H1 (cell line): Measurements from ENCODE around the gene TFB1M. TPM values are rescaled to one million over a fixed set of nuclear protein-coding genes. Genes with fewer than 3 reads are reported as not detected.

Experiments used
- CTCF ChIA-PET: fragments of 300-600 bp; sonication (Branson Sonifier 250); formaldehyde crosslinking; loops from one replicate; lab custom pipeline; 2021; ENCODE audit not compliant: partially characterized antibody; lab: Charles Lee
- POLR2A ChIA-PET: fragments of 300-600 bp; sonication (Branson Sonifier 250); formaldehyde crosslinking; loops from one replicate; lab custom pipeline; 2021; ENCODE audit warnings: inconsistent platforms; ENCODE audit not compliant: partially characterized antibody; lab: Charles Lee
- DNase-seq, 2 experiments: peaks; one replicate each; pipeline versions ENCODE4 v3.0.0 to v3.0.0-alpha.2; 2010 to 2022; ENCODE audit warnings: low spot score in 2 of 2, low read depth in 1 of 2, mixed read lengths in 1 of 2
- FAIRE-seq: peaks from 2 replicates; lab custom pipeline; 2011; peaks lifted over from hg19 to GRCh38; lab: Jason Lieb, UNC
- H2AFZ ChIP-seq: 2 replicates; pipeline ENCODE4 v1.8.1; 2012; ENCODE audit warnings: low read length, inconsistent platforms
- H2AK5ac ChIP-seq: 2 replicates; pipeline ENCODE4 v1.6.1; 2013; ENCODE audit warnings: low read depth, low read length
- H2BK120ac ChIP-seq: replicated peaks from 2 replicates; pipeline ENCODE3; 2013; ENCODE audit warnings: low read depth, low read length, inconsistent platforms
- H2BK12ac ChIP-seq: 2 replicates; pipeline ENCODE4 v1.6.1; 2013; ENCODE audit warnings: low read depth, low read length
- H2BK15ac ChIP-seq: 2 replicates; pipeline ENCODE4 v1.6.1; 2013; ENCODE audit warnings: low read length
- H2BK20ac ChIP-seq: 2 replicates; pipeline ENCODE4 v1.6.1; 2013; ENCODE audit warnings: low read length
- H2BK5ac ChIP-seq: 2 replicates; pipeline ENCODE4 v1.6.1; 2013; ENCODE audit warnings: low read depth, low read length
- H3K14ac ChIP-seq: 2 replicates; pipeline ENCODE4 v1.6.1; 2013; ENCODE audit warnings: inconsistent platforms; ENCODE audit not compliant: insufficient read length
- H3K18ac ChIP-seq: 2 replicates; pipeline ENCODE4 v1.6.1; 2013; ENCODE audit warnings: low read length; ENCODE audit errors: extremely low read depth
- H3K23ac ChIP-seq: 2 replicates; pipeline ENCODE4 v1.6.1; 2013; ENCODE audit warnings: inconsistent platforms; ENCODE audit not compliant: insufficient read length
- H3K23me2 ChIP-seq: 2 replicates; pipeline ENCODE4 v1.6.1; 2013; ENCODE audit warnings: low read depth, low read length
- H3K27ac ChIP-seq: 2 replicates; pipeline ENCODE4 v1.6.1; 2011; ENCODE audit warnings: low read depth, low read length, inconsistent platforms
- H3K27me3 ChIP-seq, 4 experiments: replicated peaks in 1 of 4; 1 replicate in 1 of 4; 2 replicates in 3 of 4; pipeline versions ENCODE4 v1.6.1 to v1.8.1; 2011 to 2013; ENCODE audit warnings: low read length in 3 of 4, mild to moderate bottlenecking in 3 of 4, inconsistent platforms in 2 of 4, mixed read lengths in 2 of 4, moderate library complexity in 1 of 4; ENCODE audit not compliant: control insufficient read depth in 3 of 4, insufficient read depth in 3 of 4; ENCODE audit errors: extremely low read depth in 1 of 4
- H3K36me3 ChIP-seq, 4 experiments: 2 replicates each; pipeline versions ENCODE4 v1.6.1 to v1.8.1; 2011 to 2013; ENCODE audit warnings: mild to moderate bottlenecking in 4 of 4, low read length in 3 of 4, moderate library complexity in 2 of 4, control low read depth in 1 of 4, inconsistent platforms in 1 of 4; ENCODE audit not compliant: insufficient read depth in 4 of 4, control insufficient read depth in 2 of 4
- H3K4ac ChIP-seq: replicated peaks from 2 replicates; pipeline ENCODE3; 2013; ENCODE audit warnings: low read length, low read depth, mixed read lengths, inconsistent platforms; ENCODE audit not compliant: insufficient read length
- H3K4me1 ChIP-seq, 4 experiments: replicated peaks in 1 of 4; 1 replicate in 1 of 4; 2 replicates in 3 of 4; pipeline versions ENCODE4 v1.6.1 to v1.8.1; 2011 to 2013; ENCODE audit warnings: low read length in 3 of 4, inconsistent platforms in 2 of 4, mixed read lengths in 1 of 4; ENCODE audit not compliant: insufficient read depth in 4 of 4, control insufficient read depth in 3 of 4
- H3K4me2 ChIP-seq, 2 experiments: 2 replicates each; pipeline versions ENCODE4 v1.6.1 to v1.8.1; 2011 to 2013; ENCODE audit warnings: low read depth in 2 of 2, low read length in 2 of 2, control low read depth in 1 of 2, inconsistent platforms in 1 of 2, mild to moderate bottlenecking in 1 of 2; ENCODE audit not compliant: insufficient read depth in 1 of 2
- H3K4me3 ChIP-seq, 4 experiments: fragments of 200-600, 300-600 bp in 1 of 4; sonication (generic), shearing (Covaris generic), sonication (Bioruptor Twin) in 1 of 4; 2 replicates each; pipeline versions ENCODE4 v1.5.1 to v1.8.1; 2011 to 2016; ENCODE audit warnings: low read length in 4 of 4, low read depth in 3 of 4, control low read depth in 2 of 4, inconsistent platforms in 2 of 4, mild to moderate bottlenecking in 2 of 4, mixed read lengths in 1 of 4, moderate library complexity in 1 of 4; ENCODE audit not compliant: insufficient read depth in 2 of 4; ENCODE audit errors: extremely low read depth in 1 of 4
- H3K56ac ChIP-seq: replicated peaks from 2 replicates; pipeline ENCODE3; 2013; ENCODE audit warnings: low read depth, mild to moderate bottlenecking, mixed read lengths, low read length, inconsistent platforms; ENCODE audit not compliant: insufficient read length
- H3K79me1 ChIP-seq: 2 replicates; pipeline ENCODE4 v1.6.1; 2013; ENCODE audit warnings: low read depth, low read length, control low read depth
- H3K79me2 ChIP-seq, 2 experiments: 2 replicates each; pipeline versions ENCODE4 v1.6.1 to v1.8.1; 2012 to 2013; ENCODE audit warnings: low read length in 2 of 2, mild to moderate bottlenecking in 2 of 2, inconsistent platforms in 1 of 2; ENCODE audit not compliant: insufficient read depth in 2 of 2, control insufficient read depth in 1 of 2
- H3K9ac ChIP-seq, 4 experiments: replicated peaks in 1 of 4; 1 replicate in 1 of 4; 2 replicates in 3 of 4; pipeline versions ENCODE4 v1.6.1 to v1.8.1; 2011 to 2013; ENCODE audit warnings: low read depth in 3 of 4, low read length in 3 of 4, control low read depth in 2 of 4, mild to moderate bottlenecking in 2 of 4, moderate library complexity in 2 of 4, inconsistent platforms in 1 of 4; ENCODE audit errors: extremely low read depth in 1 of 4
- H3K9me3 ChIP-seq, 2 experiments: 2 replicates each; pipeline versions ENCODE4 v1.6.1 to v1.8.1; 2012 to 2013; ENCODE audit warnings: mild to moderate bottlenecking in 2 of 2, moderate library complexity in 2 of 2, control low read depth in 1 of 2, inconsistent platforms in 1 of 2, low read depth in 1 of 2, low read length in 1 of 2, mixed read lengths in 1 of 2; ENCODE audit not compliant: insufficient read depth in 2 of 2
- H4K20me1 ChIP-seq, 2 experiments: replicated peaks in 1 of 2; 2 replicates each; pipeline versions ENCODE3 to v1.8.1; 2011 to 2013; ENCODE audit warnings: inconsistent platforms in 2 of 2, low read length in 2 of 2, mild to moderate bottlenecking in 1 of 2; ENCODE audit not compliant: insufficient read depth in 2 of 2, control insufficient read depth in 1 of 2
- H4K5ac ChIP-seq: 2 replicates; pipeline ENCODE4 v1.6.1; 2013; ENCODE audit warnings: low read length, low read depth, mixed read lengths, inconsistent platforms; ENCODE audit not compliant: insufficient read length
- H4K8ac ChIP-seq: 2 replicates; pipeline ENCODE4 v1.8.0; 2013; ENCODE audit warnings: mild to moderate bottlenecking, moderate library complexity, low read length, inconsistent platforms; ENCODE audit not compliant: insufficient read depth; ENCODE audit errors: extremely low read depth
- H4K91ac ChIP-seq: replicated peaks from 2 replicates; pipeline ENCODE3; 2013; ENCODE audit warnings: low read length, mixed read lengths, inconsistent platforms; ENCODE audit not compliant: insufficient read length
- CTCF ChIP-seq, 3 experiments: IDR thresholded peaks; 1 replicate in 2 of 3; 2 replicates in 1 of 3; pipeline versions ENCODE4 v1.5.1 to v1.6.1; 2011; ENCODE audit warnings: low read length in 3 of 3, mild to moderate bottlenecking in 3 of 3, inconsistent platforms in 2 of 3, low read depth in 1 of 3, moderate library complexity in 1 of 3; ENCODE audit not compliant: insufficient read depth in 1 of 3; ENCODE audit errors: control extremely low read depth in 1 of 3
- JUN ChIP-seq: IDR thresholded peaks from 2 replicates; pipeline ENCODE4 v1.6.1; 2011; ENCODE audit warnings: low read depth, mild to moderate bottlenecking, improper control_type of control experiment, low read length
- JUND ChIP-seq: IDR thresholded peaks from 2 replicates; pipeline ENCODE4 v1.6.1; 2011; ENCODE audit warnings: mild to moderate bottlenecking, improper control_type of control experiment, low read length
- TAF1 ChIP-seq: IDR thresholded peaks from 2 replicates; pipeline ENCODE4 v1.6.1; 2011; ENCODE audit warnings: mild to moderate bottlenecking, low read depth, low read length
- TBP ChIP-seq: IDR thresholded peaks from 2 replicates; pipeline ENCODE4 v1.6.1; 2011; ENCODE audit warnings: low read depth, low read length, improper control_type of control experiment
- YY1 ChIP-seq: IDR thresholded peaks from 2 replicates; pipeline ENCODE4 v1.6.1; 2011; ENCODE audit warnings: low read depth, mild to moderate bottlenecking, low read length
- WGBS, 2 experiments: shearing (Covaris generic) in 1 of 2; methylation state at CpG; one replicate each; pipeline versions ENCODE4 v1.1.6 to v1.1.7; 2013 to 2015; ENCODE audit warnings: low lambda C conversion rate in 2 of 2, mixed read lengths in 2 of 2, inconsistent platforms in 1 of 2, low coverage in 1 of 2, missing lambda C conversion rate in 1 of 2; ENCODE audit not compliant: insufficient replicate concordance in 2 of 2, insufficient coverage in 1 of 2, insufficient read length in 1 of 2; ENCODE audit errors: extremely low coverage in 1 of 2, missing lambda C conversion rate in 1 of 2; 5-methylcytosine and 5-hydroxymethylcytosine counted together
- polyA plus RNA-seq, 7 experiments: library from polyadenylated mRNA; depleted of rRNA in 3 of 7; stranded (reverse) in 5 of 7; unstranded in 2 of 7; fragments of >200 nt in 5 of 7; fragments of 200-250 nt in 2 of 7; gene quantifications; 1 replicate in 5 of 7; 2 replicates in 1 of 7; 4 replicates in 1 of 7; pipeline versions ENCODE4 v1.2.1 to v1.2.3, GENCODE V29; 2011 to 2013; ENCODE audit warnings: missing spikeins in 2 of 7, mixed read lengths in 2 of 7
- total RNA-seq: library from RNA; stranded (reverse); fragmentation: NEBNext Ultra II Directional; extraction: Animal tissue kit (Norgen Biotek cat#: 25700); gene quantifications from 2 replicates; pipeline ENCODE4 v1.2.1, GENCODE V29; 2021

Gene TFB1M
- total and polyA plus RNA-seq, 2 of the 8 experiments (the other 6 are each of a cell fraction or from before 2014, with no cell fraction given), result 28.2 to 49.4 TPM

- H2BK12ac ChIP-seq, result no peak overlapping the region
- no peak overlapping the region for H2BK20ac ChIP-seq
- H2BK120ac ChIP-seq, result no peak overlapping the region
- no peak overlapping the region for H3K56ac ChIP-seq
- no peak overlapping the region for H3K18ac ChIP-seq
- no peak overlapping the region for H2AK5ac ChIP-seq
- H3K9me3 ChIP-seq, result peaks cover 0 to 4% of the 10 kb centered on the region in 2 experiments; a peak in 2 of 4 replicates
- H3K9ac ChIP-seq, result no peak overlapping the region
- ChIA-PET POLR2A (interaction anchor here (1.1 kb wide), 1 partner anchor 31 kb away, joined by 3 read pairs; no protein-coding TSS in a partner anchor), CTCF (interaction anchor here (0.7 to 4.2 kb wide), 7 partner anchors 11 to 340 kb away, joined by 3 to 17 read pairs (median 3); no protein-coding TSS in a partner anchor)
- H2BK15ac ChIP-seq, result no peak overlapping the region
- no peaks in the 10 kb centered on the region for H3K79me1 ChIP-seq
- no peak overlapping the region for H3K23ac ChIP-seq
- TF ChIP-seq TBP (no peak), TAF1 (no peak), JUND (no peak), JUN (no peak), CTCF (IDR thresholded peaks at IDR 0.05; ENCODE audit: control extremely low read depth in 1 of 3, insufficient read depth in 1 of 3, low read depth in 1 of 3, low read length in 3 of 3) (peak in 2 of 3 experiments; percentile 23 to 33; a peak in 2 of 4 replicates), YY1 (no peak)
- H3K4me2 ChIP-seq, result no peak overlapping the region
- no peak for FAIRE-seq
- H4K8ac ChIP-seq, result no peak overlapping the region
- WGBS, 2 experiments, result 87% methylated on average over 4 of the region's 4 CpGs; no CpG with 5 or more reads in 1 of the 2 experiments
- DNase-seq, result no peak
- peaks cover 3 to 4% of the 10 kb centered on the region in 2 experiments; a peak in 2 of 4 replicates for H3K79me2 ChIP-seq
- peaks cover 0 to 12% (median 4%) of the 10 kb centered on the region in 4 experiments; a peak in 4 of 8 replicates for H3K36me3 ChIP-seq
- no peak overlapping the region for H2BK5ac ChIP-seq
- no peaks in the 10 kb centered on the region for H3K23me2 ChIP-seq
- no peak overlapping the region for H3K14ac ChIP-seq
- H3K27me3 ChIP-seq, result no peaks in the 10 kb centered on the region
- no peak overlapping the region for H2AFZ ChIP-seq
- H3K27ac ChIP-seq, result no peak overlapping the region
- peaks cover 2 to 3% of the 10 kb centered on the region in 2 experiments for H4K20me1 ChIP-seq
- H3K4me1 ChIP-seq, result peaks cover 0 to 7% (median 4%) of the 10 kb centered on the region in 4 experiments; a peak in 4 of 7 replicates
- no peak overlapping the region for H4K5ac ChIP-seq
- H3K4ac ChIP-seq, result no peak overlapping the region
- no peak overlapping the region for H3K4me3 ChIP-seq
- no peak overlapping the region for H4K91ac ChIP-seq
Observed at GRCh38 chr6:155265843-155266535, 48.3 kb downstream of the TFB1M start.
